GM18517 (cell line): ENCODE measurements around the gene TUBA4B.
"Not testable (repeated sequence)": the region's sequence is repeated elsewhere in the genome, so short reads cannot be mapped to it uniquely, and the experiment has no call there.

Experiments used
- ATAC-seq: cut with Tn5 transposase; IDR thresholded peaks from one replicate; pipeline ENCODE4 v1.9.1; 2021; ENCODE audit warnings: mild to moderate bottlenecking, moderate library complexity; ENCODE audit not compliant: unreplicated experiment

TUBA4B gene

DNA sequence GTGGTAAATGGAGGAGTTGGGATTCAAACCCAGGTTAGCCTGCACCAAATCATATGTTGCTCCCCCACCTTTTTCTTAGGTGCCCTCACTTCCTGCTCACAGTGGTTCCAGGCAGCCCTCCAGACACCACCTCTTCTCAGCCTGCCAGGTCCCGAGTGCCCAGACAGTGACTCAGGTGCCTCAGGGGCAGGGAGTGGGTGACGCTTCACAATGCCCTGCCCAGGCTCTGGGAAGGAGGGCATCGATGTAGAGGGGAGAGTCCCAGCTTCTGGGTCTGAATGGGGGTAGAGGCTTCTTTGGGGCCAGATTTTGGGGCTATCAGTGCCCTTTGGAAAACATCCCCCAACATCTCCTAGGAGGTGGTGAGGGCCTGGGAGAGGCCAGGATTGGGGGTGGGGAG lies 20.9 kb downstream of the TUBA4B start:
- no peak for ATAC-seq

DNA sequence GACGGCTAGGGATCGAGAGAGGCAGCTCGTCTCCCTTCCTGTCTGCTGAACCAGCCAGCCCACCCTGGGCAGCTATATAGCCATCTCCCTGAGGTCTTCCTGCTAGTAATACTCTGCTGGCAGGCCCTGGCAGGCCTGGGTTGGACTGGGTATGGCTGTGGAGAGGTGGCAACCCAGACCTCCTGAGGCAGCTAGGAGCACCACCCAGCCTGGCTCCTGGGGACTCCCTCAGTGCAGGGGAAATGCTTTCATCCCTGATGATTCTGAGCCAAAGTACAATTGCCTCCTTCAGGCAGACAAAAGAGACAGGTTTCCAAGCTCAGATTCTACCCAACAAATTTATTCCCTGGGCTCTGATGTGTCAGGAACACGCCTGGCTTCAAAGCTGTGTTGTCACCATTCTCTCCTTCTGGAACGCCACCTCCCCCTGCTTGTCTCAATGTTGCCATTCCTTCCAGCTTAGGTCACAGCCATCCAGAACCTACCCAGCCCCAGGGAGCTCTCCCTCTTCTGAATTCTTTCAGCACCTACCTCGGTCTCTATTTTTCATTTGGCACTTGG lies 21.4 kb downstream of the TUBA4B start:
- no peak for ATAC-seq

DNA sequence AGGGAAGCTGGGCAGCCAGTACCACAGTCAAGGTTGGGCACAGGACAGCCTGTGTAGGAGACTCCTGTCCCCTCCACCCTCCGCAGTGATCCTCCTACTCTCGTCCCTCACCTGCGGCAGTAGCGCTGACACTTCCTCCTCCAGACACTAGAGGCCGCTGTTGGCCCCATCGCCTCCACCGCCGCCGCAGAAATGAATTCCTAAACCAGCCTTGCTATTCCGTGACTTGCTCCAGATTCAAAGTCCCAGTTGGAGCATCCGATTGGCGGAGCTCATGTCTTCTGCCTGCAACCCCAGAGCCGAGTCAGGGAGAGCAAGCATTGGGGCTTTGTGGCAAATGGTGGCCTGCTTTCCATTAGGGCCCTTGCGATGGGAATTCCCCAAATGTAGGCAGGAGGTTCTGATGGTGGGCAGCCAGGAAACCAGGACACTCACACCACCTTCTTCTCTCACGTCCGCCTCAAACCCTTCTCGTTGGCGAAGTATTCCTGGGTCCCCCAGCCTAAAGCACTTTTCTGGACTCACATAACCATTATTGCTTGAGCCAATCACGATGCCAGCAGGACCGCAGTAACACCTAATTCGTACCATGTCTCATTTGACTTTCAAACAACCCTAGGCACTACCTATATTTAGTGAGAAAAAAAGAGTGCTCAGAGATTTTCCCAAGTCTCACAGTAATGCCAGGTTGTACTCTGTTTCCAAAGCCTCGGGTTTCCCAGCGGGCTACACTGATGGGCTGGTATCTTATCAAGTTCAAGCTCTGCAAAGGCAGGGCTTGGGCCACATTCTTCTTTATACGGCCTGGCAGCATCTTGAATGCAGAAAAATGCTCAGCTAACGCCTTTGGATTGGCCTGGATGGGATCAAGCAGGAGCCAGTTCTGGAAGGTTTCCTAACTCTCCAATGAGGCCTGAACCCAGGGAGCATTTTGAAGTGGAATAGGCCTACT lies 24.9 kb downstream of the TUBA4B start:
- ATAC-seq, result no peak

DNA sequence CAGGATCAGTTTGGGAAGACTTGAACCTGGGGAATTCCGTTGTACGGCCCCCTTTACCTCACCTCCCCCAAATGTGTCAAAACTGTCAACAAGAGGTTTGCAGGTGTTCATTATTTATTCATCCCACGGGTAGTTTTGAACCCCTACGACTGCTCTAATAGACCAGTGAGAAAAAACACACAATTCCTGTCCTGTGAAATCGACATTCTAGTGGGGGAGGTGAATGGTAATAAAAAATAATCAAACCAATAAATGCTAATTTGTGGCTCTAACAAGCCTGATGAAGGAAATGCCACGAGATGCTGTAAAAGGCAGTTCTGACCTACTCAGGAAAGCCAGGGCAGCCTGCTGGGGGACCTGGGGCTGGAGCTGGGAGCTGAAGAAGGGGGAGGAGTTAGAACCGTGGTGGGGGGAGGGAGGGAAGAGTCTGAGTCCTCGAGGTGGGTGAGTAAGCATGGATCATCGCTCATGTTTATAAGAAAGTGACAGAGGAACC lies 25.7 kb downstream of the TUBA4B start:
- no peak for ATAC-seq

DNA sequence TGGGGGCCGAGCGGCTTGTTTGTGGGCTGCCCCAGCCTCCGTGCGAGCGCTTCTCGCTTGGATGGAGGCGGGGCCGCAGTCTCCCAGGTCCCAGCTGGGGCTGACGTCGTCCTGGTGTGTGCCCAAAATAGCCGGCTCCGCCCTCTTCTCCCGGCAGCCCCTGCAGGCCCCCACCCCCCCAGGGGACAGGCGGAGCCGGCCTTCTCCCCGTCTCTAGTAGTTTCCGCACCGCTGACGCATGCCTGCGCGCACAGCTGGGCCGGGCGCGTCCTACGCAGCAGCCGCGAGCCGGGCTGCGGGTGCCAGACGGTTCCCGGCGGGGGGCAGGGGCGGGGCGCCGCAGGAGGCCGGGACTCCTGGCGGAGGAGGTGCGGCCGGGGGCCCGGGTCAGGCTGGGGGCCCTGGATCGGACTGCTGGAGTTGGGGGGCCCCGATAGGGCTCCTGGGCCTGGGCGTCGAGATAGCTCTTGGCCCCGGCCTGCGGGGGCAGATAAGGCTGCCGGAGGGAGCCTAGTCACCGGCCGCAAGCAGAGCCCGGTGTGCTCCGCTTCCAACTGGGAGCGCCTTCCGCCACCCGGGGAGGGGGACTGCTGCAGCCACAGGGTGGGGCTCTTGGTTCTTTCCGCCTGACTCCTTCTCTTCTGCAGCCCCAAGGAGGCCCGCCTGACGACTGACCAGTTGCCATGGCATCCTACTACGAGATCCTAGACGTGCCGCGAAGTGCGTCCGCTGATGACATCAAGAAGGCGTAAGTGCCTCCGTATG lies 26.3 kb downstream of the TUBA4B start, which contains the start of gene DNAJB2:
TSS of gene DNAJB2 (plus strand) at position 216 of the 765 bp plus-strand sequence. CDS start at position 684, 468 bp downstream.
- ATAC-seq, result peak; percentile 80

DNA sequence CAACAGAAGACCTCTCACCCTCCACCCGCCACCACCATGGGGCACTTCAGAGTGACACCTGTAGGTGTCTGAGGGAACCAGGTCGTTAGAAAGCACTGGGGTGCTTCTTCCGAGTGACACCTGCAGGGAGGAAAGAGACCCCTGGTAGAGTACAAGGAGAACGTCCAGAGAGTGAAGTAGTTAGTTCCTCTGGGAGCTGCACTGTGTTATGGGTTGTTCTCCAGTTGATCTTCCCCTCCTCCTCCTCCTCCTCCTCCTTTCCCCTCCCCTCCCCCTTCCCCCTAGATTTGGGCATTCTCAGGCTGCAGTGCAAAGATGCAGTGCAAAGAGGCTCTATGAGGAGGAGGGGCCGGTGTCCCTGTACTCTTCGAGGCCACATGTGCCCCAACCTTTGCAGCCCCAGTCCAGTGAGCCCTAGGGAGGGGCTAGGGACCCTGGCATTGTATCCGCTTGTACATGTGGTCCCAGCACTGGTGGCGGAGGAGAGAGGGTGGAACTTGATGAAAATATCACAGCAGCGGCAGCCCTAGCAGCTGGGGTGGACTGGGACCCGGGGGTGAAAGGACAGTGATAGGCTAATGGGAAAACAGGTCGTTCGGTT lies 27.0 kb downstream of the TUBA4B start:
- ATAC-seq, result no peak

DNA sequence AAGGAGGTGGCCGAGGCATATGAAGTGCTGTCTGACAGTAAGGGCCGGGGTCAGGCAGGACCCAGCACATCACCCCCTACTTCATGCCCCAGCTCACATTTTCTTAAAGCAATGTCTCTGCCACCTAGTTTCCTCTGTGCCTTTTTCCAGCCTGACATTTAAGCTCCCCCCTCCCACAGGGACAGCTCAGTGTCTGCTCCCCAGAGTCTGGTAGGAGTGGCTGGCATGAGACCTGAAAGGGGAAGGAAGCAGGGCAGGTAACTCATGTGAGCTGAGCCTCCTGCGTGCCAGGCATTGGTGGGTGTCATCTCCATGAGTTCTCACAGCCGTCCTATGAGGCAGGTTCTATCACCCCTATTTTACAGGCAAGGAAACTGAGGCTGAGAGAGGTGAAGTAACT lies 27.6 kb downstream of the TUBA4B start:
- ATAC-seq, result no peak

DNA sequence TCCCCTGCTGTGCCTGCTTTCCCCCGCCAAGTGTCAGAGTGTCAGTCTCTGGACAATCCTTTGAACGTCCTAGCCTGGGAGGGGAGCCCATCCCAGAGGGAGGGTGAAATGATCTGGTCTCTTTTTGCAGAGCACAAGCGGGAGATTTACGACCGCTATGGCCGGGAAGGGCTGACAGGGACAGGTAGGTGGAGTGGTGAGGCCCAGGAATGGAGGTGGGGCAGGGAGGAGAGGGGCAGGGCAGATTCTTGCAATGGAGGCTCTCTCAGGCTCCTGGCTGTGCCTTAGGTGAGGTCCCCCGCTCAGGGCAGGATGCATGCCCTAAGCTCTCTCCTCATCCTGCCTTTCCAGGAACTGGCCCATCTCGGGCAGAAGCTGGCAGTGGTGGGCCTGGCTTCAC lies 28.5 kb downstream of the TUBA4B start:
- no peak for ATAC-seq

DNA sequence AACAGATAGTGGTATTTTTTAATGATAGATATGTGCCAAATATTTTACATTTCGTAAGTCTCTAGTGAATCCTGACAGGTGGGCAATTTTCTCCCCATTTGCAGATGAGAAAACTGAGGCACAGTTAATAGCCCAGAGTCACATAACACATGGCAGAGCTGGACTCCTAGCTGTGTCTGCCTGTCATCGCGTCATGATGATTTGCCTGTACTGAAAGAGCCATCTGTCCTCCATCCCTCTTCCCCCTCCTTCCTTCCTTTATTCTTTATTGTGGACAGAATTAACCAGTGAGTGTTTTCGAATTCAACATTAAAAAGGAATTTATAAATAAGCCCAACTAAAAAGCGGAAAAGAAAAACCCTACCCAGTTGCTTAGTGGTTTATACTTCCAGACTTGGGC lies 29.3 kb downstream of the TUBA4B start:
- no peak for ATAC-seq

DNA sequence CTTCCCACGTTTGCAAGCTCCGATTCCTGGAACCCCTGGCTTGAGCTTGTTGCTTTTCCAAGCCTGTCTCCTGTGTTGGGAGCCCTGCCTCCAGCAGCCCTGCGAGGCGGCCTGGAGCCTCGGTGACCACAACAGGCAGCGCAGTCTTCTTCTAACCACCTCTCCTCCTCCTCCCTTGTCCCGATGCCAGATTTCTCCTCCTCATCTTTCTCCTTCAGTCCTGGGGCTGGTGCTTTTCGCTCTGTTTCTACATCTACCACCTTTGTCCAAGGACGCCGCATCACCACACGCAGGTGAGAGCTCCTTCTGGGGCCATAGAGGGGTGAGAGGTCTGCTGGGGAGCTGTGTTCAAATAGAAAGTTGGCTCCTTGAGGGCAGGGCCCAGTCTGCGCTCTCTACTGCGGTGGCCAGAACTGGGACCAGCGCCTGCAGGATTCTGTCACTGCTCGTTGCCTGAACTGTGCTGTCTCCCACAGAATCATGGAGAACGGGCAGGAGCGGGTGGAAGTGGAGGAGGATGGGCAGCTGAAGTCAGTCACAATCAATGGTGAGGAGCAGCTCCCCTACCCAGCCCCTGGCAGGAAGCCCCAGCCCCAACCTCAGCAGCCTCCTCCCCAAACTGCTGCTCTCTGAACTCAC lies 30.0 kb downstream of the TUBA4B start:
- no peak for ATAC-seq

DNA sequence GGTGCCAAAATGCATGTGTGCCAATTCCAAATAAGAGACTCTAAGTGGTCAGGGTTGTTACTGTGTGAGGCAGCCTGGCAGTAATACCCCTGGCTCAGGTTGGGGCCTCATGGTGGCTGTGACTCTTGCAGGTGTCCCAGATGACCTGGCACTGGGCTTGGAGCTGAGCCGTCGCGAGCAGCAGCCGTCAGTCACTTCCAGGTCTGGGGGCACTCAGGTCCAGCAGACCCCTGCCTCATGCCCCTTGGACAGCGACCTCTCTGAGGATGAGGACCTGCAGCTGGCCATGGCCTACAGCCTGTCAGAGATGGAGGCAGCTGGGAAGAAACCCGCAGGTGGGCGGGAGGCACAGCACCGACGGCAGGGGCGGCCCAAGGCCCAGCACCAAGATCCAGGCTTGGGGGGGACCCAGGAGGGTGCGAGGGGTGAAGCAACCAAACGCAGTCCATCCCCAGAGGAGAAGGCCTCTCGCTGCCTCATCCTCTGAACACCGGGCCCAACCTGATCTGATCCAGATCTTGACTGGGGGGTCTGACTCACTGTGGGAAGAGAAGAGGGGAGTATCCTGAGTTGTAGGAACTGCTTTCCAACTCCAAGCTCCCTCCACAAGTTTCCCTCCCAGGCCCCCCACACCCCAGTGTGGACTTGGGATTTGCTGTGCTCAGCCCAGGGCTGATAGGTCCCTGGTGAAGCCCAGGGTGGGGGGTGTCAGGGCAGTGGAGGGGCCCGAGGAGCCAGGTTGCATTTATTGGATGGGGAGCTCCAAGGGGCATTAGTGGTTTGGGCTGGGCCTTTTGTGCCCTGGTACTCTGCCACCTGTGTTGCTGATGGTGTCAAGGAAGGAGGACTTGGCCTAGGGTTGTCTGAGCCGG lies 31.7 kb downstream of the TUBA4B start:
- no peak for ATAC-seq

DNA sequence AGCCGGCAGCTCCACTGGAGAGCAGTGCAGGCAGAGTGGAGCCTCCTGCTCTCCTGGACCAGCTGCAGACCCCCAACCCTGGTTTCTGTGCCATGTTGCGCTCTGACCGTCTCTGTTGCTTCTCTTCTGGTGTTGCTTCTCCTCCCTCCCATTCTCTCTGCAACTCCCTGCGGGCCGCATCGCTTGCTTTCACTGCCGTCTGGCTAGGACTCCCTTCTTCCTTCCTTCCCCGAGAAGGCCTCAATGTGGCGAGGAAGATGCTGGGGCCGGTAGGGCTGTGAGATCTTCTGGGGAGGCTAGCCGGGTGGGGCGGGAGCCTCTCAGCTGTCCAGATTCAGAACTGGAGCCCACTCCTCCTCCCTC lies 32.3 kb downstream of the TUBA4B start:
- ATAC-seq, result no peak

DNA sequence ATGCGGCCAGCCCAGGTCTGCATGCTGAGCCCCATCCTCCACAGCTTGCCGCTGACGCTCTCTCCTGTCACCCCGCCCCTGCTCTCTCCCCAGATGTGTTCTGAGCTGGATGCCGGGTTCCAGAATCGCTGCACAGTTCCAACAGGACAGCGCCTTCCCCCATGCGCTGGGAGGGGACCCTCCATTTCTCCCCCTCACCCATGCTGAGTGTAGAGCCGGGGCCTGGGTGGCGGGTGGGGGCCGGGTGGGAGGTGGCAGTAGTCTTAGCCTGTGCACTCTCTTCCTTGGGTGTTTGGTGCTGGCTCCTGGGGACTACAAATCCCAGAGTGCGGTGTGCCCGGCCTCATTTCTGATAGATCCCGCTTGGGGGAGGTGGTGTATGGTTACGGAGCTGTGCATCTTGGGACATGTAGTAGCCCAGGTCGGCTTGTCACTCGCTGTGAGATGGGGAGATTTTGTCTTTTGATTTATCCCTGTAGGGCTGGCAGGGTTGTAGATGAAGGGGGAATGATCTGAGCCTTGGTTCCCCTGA lies 32.9 kb downstream of the TUBA4B start:
- ATAC-seq, result no peak

DNA sequence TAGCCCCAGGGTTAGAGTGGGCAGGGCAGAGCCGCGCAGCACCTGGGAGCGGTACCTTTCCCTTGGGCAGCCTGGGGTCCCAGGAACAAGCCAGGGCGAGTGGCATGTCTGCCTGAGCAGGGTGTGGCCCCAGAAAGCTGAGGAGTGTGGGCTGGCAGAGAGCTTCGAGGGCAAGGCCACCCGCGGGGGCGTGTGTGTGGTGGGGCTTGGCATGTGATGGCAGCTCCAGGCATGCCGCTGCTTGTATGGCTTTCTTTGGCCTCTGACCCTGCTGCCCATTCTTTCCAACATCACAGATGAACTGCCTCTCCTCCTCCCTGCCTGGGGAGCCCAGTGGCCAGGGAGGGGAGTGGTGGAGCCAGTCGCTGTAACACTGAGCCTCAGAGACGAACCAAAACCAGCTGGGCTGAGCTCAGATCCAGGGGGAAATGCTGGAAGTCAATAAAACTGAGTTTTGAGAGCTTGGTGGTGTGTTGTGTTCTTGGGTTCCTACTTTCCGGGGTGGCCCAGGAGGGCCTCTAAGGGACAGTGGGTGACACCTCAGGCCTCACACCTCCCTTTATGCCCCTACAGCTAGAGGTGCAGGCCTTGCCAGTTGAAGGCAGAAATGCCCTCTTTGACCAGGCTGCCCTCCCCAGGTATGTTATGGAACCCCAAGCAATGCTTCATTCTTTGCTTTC lies 33.5 kb downstream of the TUBA4B start:
- no peak for ATAC-seq

DNA sequence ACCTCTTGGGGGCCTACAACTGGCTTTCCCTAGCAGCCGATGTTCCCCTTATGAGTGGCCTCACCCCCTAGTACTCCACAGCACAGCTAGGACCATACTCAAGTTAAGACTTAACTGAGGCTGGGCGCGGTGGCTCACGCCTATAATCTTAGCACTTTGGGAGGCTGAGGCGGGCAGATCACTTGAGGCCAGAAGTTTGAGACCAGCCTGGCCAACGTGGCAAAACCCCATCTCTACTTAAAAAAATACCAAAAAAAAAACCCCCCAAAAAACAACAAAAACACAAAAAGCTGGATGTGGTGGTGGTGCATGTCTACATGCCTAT lies 34.0 kb downstream of the TUBA4B start:
- ATAC-seq, result not testable (repeated sequence)

DNA sequence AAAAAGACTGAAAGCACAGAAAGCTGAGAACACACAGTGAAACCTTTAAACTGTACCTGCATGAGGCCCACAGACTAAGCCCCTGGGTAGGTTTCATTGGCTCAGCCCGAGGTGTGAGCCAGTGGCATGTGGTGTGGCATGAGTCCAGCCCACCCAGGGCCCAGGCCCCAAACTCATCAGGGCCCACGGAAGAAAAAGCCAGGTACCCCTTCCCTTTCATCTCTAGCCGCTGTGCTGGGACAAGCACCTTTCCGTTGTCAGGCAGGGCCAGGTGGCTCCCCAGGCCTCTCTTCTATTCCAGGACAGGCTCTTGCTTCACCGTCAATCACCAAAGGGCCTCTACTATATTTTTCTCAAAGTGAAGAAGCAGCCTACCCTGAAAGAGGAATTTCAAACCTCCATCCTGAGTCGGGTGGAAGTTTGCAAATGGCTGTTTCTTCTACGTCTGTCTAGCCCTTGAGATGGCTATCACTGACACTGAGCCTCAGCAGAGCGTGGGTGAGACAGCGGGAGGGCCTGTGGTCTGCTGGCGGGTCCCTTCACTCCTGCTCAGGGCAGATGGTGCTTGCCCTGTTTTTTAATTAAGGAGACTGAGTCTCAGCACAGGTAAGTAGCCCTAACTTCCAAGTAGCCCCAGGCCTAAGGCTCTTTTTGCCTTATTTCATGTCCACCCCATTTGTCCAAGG lies 34.7 kb downstream of the TUBA4B start:
- no peak for ATAC-seq

DNA sequence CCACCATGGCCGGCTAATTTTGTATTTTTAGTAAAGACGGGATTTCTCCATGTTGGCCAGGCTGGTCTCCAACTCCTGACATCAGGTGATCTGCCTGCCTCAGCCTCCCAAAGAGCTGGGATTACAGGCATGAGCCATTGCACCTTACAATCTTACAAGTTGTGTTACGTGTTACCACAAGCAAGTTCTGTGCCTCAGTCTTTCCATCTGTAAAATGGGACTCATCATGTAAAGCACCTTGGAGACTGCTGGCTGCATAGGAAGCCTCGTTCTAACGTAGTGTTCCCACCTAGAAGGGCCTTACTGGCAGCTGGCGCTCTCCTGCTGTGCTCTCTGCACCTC lies 36.1 kb downstream of the TUBA4B start:
- no peak for ATAC-seq

DNA sequence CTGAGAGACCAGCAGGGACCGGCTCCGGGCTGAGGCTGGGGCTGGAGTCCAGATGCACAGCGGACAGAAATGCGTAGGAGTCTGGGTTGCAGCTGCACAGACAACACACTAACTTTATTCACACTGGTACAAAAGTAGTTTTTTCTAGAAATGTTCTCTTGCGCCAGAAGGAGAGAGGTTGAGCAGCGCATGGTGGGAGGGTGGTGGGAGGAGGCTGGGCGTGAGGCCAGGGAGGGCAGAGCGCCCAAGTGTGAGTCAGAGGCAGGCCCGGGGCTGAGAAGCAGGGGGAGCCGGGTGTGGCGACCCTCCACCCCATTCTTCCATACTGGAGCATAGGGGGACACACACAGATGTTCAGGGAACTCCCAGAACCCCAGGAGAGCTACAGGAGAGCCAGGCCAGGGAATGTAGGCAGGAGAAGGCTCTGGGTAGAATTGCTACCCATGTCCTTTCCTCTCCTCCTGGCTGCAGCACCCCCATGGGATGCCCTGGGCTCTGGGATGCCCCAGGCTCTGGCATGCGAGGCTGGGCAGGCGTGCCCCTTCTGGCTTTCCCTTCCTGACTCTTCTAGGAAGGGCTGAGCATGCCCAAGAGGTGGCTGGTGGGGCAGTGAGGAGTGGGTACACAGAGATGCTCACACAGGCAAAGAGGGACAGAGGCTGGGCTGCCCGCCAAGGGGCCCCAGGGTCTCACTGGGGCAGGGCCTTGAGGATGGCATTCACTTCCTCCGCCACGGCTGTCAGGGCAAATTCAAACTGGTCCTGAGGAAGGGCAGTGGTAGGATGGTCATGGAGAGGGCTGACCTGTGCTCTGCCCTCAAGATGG lies 36.7 kb downstream of the TUBA4B start:
- no peak for ATAC-seq
